Hippocampal formation (tissue), 2 donors: ENCODE measurements around the gene ANKRD34A.

Experiments
- DNase-seq, 2 donors: peaks; one replicate each; lab custom pipeline; 2025; lab: John Stamatoyannopoulos, UW

Gene ANKRD34A

DNA sequence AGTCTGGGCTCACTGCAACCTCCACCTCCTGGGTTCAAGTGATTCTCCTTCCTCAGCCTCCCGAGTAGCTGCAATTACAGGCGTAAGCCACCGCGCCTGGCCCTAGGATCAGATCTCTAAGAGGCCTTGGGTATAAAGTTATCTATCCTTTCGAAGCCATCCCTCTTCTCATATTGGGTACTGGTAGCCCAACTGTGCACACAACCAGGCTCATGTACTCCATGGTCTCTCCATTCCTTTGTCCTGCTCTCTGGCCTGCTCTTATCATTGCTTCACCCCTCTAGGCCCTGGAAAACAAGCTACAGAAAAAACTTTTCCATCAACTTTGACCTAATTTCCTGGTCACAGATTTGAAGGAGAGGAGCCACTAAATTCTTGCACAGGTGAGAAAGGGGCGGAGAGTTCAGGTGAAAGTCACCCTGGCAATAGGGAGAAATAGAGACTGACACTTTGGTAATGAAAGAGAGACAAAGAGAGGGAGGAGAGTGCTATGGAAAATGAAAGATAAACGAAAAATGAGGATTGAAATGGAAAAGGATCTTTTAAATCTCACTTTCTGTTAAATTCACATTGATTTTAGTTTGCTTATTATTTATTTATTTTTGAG lies 26.0 kb upstream of the ANKRD34A start:
- no peak for DNase-seq

DNA sequence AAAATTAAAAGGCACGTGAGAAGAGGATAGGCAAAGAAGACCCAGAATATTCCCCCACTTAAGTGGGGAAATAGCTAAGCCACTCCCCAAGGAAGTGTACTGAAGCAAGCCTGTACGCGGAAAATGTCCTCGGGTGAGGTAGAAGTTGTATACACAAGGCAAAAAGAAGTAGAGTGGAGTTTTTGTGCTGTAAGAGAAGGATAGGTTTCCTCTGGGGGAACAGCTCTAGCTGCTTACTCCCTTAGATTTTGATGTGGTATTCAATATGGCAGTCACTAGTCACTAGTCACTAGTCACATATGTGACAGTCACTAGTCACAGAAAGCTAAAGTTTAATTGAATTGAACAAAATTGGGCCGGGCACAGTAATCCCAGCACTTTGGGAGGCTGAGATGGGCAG lies 24.4 kb upstream of the ANKRD34A start:
- DNase-seq = no peak

DNA sequence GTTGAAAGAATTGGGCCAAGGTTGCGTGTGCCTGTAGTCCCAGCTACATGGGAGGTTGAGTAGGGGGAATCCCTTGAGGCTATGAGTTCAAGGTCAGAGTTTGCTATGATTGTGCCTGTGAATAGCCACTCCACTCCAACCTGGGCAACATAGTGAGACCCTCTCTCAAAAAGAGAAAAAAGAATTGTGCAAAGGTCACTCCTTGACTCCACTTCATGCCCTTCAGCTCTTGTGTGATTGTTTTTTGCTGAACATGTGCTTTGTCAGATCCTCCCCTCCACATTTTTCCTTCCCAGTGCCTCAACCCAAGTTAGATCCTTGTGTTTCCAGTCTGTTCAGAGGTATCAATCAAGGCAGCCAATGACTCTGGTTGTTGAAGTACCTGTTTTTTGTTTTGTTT lies 23.6 kb upstream of the ANKRD34A start:
- no peak for DNase-seq

DNA sequence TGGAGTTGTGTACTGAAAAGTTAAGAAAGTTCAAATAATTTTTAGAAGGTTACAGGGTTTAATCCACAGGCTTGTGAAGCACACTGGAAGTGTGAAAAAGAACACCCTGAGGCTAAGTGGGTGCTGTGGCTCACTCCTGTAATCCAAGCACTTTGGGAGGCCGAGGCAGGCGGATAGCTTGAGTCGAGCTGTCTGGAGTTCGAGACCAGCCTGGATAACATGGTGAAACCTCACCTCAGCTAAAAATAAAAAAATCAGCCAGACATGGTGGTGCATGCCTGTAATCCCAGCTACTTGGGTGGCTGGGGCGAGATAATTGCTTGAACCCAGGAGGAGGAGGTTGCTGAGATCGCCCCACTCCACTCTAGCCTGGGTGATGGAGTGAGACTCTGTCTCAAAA lies 22.2 kb upstream of the ANKRD34A start:
- DNase-seq = no peak

DNA sequence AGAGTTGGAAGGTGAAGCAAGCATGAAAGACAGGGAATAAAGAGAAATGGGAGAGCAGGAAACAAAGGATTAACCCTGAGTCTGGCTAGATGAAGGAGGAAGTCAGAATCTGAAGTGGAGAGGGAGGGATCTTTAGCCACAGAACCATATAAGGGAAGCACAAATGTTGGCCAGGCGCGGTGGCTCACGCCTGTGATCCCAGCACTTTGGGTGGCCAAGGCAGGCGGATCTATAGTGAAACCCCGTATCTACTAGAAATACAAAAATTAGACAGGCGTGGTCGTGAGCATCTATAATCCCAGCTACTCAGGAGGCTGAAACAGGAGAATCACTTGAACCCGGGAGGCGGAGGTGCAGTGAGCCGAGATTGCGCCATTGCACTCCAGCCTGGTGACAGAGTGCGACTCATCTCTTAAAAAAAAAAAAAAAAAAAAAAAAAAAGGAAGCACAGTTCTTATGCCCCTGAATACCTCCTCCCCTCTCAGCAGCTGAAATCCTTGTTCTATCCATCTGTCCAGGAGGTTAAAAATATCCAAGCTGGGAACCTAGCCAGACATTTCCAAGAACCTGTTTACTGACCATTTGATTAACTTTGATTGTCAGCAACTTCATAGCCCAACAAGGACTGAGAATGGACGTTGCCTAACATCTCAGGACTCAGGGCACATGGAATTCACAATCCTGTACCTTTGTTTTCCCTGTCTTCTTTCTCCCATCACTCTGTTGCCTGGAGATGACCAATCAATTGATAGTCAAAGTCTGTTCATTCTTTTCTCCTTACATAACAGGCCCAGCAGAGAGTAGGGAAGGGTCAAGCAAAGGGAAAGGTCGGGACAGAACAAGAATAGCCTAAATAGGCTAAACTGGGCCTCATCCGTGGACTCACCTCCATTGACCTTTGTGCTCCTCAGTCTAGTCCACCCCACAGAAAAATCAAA lies 21.4 kb upstream of the ANKRD34A start:
- DNase-seq = no peak

DNA sequence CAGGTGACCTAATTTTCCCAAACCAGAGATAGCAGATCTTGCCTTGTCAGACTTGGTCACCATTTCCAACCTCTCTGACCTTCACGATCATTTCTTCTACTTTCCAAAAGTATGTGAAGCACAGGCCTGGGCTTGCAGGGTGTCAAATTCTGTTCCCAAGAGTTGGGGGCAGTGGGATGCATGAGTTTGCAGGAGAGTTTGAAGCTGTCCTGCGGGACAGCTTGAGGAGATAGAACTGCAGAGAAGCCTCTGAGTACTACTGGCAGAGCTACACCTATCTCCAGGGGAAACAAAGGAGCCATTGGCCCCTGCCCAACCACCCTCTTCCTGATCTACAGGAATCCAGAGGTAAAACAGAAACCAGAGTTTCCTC lies 20.7 kb upstream of the ANKRD34A start:
- no peak for DNase-seq

DNA sequence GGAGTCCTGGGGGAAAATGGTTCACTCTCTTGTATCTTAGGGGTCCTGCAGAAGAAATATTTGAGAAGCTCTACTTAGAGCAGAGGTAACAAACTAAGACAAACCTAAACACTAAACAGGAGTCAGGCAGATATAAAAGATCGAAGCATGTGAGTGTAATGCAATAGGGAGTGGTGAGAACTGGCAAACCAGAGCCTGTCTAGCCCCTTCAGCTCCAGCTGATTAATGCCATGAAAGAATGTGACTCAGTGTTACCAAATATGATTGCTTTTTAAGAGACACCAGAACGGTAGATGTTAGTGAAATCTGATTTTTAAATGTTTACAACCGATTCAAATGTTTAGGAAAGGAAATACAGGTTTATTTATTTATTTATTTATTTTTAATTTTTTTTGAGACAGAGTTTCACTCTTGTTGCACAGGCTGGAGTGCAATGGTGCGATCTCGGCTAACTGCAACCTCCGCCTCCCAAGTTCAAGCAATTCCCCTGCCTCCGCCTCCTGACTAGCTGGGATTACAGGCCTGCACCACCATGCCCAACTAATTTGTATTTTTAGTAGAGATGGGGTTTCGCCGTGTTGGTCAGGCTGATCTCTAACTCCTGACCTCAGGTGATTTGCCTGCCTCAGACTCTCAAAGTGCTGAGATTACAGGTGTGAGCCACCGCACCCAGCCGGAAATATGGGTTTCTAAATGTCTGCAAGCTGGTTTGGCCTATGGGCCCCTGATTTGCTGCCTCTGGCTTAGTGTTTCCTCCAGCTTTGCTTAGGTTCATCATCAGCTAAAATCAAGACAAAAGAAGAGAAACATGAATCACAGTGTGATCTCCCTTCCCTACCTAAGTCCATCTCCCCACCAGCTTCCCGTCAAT lies 19.8 kb upstream of the ANKRD34A start:
- DNase-seq = no peak

DNA sequence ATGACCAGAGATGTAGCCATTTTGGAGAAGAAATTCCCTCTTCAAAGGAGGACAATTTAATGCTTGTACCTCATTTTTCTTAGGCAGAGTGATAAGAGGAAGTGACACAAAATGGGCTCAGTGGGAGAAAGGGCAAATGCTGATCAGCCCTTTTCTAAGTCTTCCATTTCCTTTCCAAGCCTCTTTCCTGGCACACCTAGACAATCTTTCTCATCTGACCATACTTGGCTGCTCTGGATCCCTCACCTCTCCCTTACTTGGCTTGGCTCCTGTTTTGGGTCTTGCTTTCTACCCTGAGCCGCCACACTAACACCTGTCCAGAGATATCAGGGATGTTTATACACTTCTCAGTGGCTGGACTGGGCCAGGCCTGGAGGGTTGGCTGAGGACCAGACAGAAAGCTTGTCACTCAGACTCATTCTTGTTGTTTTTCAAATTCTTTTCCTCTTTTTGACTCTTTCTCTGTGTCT lies 18.9 kb upstream of the ANKRD34A start:
- DNase-seq = no peak

DNA sequence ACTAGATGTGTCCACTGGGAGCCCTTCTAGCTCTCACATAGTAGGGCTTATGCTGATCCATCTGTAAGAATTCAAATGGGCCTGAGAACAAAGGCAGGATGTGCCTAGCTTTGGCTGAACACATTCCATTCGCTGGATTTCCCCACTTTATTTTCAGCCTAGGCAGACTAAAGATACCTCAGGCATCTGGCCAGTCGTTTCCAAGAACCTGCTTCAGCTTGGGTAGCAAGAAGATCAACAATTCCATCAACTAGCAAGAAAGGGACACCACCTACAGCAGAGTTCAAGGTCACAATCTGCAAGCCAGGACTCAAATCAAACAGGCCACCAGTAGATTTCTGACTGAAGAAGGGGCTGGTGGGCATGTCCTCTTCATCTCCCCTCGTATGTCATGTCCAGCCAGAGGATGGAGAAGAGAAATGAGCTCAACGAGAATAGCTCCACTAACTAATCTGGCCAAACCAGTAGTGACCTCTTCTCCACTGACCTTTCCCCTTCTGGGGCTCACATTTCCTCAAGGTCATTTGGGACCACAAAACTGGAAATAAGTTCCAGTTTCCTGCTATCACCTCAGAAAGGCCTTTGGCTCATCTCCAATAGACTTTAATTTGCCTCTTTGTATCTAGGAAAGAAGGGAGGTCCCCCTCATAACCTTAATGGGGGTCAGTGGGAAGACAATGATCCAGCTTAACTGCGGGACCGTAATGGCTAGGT lies 17.8 kb upstream of the ANKRD34A start:
- no peak for DNase-seq

DNA sequence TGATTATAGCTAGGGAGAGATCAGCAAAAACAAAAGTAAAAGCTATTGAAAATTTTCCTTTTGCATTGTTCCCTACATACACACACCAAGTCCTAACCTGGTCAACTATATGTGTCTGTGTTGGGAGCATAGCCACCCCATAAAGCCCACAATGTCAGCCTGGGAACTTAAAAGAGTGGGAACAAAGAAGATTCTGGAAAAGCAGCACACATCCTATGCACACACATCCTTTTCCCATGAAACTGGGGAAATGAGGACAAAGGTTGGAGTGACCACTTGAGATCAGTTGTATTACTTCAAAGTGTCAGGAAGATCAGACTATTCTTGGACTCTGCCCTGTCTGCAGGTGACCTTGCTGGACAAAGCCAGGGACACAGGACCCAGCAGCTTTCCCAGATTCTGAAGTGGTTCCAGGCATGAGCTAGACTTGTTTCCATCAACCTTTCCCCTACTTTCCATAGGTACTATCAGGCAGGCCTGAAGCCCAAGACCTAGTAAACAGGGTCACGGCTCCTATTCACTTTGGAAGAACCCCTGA lies 16.2 kb upstream of the ANKRD34A start:
- DNase-seq = no peak

DNA sequence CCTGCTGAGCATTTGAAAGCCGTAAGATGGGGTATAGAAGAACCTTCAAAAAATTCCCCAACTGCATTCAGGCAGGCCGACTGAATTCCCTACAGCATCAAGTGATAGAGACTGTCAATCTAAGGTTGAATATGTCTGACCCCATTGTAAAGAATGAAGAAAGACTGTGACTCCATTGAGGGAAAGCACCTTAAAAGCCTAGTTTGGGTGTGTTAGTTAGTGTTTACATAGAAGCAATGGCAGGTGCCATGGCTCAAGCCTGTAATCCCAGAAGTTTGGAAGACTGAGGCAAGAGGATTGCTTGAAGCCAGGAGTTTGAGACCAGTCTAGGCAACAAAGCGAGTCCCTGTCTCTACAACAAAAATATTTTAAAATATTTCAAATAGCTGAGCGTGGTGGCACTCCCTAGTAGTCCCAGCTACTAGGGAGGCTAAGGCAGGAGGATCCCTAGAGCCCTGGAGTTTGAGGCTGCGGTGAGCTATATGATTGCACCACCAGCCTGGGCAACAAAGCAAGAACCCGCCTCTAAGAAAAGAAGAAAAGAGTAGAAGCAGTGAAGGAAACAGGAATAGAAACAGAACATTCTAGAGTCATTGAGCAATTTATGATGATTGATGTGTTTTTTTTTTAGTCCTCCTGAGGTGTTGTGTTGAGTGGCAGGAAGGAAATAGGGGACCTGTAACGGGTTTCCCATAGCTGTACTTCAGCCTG lies 15.5 kb upstream of the ANKRD34A start:
- no peak for DNase-seq

DNA sequence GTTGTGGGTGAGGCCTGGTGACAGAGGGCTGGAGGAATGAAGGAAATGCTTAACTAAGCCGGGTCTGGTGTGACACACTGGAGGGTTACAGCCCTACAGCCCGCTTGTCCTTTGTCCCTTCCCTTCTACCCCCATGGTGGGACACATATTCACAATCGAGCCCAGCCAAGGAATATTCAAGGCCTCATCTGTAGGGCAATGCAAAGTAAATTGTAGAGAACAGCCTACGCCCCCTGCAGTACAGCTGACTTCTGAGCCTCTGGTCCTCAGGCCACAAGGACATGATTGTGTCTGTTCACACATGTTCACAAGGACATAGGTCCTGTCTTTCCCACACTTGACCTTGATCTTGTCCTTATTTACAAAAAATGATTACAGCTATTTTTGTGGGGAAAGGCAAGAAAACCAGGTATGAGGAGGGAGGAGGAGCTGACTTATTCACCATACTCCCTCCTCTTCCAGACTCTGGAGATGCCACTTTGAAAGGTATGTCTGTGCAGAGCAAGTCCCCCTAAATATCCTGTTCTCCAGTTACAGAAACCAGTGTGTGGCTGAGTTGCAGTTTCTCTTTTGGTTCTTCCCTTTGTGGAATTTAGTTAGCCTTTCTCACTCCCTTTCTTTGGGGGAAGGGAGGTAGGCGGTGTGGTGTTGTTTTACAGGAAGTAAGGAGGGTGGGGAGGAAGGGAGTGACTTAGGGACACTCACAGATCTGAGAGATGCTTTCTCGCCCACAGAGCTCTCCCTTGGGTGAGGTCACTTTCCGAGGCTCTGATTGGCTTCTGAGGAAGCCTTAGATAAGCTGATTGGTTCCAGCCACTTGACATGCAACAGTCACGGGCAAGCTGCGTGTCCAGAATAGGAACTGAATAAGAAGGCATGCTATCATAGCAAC lies 14.7 kb upstream of the ANKRD34A start:
- peak; percentile 87 to 94 for DNase-seq

DNA sequence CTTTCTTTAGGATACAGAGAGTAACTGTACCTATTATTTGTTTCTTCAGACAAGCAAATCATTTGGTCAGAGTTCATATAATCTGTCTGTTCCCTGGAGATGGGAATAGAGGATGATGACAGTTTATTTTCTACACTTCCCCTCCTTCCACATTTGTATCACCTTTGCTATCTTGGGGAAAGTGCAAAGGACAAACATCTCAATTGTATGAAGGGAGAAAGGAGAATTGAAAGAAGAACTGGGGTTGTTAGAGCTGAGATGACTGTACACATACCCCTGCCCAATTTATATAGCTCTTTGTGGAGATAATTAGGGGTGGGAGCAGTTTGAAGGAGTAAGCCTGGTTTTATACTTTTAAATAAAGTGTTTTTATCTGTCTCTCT lies 14.1 kb upstream of the ANKRD34A start:
- no peak for DNase-seq

DNA sequence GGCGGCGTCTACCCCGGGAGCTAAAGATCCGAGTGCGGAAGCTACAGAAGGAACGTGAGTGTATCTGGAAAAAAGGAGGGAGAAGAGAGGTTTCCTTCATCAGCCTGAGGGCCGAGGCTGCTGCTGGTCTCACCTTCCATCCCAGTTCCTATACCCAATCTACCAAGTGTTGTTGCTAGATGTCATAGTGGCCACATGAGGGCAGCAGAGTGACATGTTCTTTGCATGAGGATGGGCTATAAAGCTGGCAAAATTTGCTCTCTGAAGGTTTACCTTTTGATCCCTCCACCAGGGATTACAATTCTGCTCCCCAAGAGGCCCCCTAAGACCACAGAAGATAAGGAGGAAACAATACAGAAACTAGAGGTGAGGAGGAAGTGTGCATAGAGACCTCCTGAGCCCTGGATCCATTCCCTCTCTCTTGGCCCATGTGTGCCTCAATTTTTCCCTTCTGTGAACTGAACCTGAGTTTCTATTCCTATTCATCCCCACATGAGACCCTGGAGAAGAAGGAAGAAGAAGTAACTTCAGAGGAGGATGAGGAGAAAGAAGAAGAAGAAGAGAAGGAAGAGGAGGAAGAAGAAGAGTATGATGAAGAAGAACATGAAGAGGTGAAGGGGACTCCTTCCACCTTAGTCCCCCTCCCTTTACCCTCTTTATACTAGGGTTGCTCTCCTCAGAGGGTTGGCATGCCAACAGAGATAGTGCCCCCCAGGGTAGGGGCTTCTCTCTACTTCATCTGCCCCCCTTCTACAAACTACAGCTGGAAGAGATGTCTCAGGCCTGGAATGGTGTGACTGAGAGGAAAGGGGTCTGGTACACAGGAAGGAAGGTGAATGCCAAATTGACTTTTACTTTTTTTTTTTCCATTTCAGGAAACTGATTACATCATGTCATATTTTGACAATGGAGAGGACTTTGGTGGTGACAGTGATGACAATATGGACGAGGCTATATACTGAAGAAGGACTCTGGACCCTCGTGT lies 13.4 kb upstream of the ANKRD34A start:
- peak; percentile 63 to 86 for DNase-seq

DNA sequence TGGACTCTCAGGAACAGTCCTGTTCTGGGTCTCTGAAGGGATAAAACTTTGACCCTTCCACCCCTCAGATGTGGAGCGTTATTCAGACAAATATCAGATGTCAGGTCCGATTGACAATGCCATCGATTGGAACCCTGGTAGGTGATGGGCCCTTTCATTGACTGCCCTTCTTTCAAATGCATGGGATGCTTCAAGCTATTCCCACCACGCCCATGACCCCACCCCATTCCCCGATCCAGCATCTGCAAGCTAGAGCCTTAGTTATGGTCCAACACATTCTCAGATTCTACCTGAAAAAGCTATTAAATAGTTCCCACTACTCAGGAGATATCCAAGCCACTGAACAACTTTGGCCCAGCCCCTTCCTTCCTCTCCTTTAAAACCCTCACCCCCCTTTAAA lies 12.6 kb upstream of the ANKRD34A start:
- DNase-seq = no peak

DNA sequence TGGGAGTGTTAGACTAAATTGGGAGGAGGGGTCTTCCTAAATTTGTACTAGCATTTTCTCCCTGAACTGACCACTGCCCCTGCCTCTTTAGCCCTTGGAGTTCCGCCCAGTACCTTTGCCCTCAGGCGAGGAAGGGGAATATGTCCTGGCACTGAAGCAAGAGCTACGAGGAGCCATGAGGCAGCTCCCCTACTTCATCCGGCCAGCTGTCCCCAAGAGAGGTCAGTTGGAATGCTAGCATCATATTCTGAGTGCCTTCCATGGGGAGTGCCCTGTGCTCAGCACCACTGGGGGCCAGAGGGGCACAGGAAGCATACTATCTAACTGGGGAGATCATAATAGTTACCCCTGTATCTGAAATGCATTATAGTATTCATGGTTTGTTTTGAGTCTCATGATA lies 10.8 kb upstream of the ANKRD34A start:
- no peak for DNase-seq

DNA sequence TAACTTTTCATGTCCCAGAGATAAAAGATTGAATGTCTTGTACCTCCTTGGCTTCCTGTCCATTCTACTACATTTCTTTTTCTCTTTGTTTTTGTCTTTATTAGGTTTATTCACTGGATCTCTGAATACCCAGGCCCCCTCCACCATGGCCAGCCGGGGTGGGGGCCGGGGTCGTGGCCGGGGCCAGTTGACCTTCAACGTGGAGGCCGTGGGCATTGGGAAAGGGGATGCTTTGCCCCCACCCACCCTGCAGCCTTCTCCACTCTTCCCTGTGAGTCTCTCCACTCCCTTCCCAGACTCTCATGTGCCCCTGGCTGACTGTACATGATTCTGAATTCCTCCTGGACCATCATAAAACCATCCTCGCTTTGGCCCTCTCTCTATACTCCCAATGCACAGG lies 10.3 kb upstream of the ANKRD34A start:
- no peak for DNase-seq

DNA sequence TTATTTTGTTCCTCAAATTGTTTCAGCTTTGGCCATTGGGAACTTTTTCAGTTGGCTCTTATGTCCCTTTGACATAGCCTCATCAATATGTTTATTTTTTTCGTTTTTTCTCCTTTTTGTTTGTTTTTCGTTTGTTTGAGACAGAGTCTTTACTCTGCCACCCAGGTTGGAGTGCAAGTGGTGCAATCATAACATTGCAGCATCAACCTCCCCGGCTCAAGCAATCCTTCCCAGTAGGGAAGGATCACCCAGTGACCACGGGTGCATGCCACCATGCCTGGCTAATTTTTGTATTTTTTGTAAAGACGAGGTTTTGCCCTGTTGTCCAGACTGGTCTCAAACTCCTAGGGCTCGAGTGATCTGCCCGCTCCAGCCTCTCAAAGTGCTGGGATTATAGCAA lies 8.2 kb upstream of the ANKRD34A start:
- no peak for DNase-seq

DNA sequence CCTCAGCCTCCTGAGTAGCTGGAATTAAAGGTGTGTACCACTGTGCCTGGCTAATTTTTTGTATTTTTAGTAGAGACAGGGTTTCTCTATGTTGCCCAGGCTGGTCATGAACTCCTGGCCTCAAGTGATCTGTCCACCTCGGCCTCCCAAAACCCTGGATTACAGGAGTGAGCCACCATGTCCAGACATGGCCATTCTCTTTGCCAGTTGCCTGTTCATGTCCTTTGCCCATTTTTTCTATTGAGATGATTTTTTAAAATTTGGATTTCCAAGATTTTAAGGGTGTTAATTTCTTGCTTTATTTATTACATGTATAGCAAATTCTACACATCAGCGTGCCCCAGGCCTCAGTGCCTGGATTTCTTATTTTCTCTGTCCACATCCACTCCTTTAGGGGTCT lies 2.9 kb upstream of the ANKRD34A start:
- no peak for DNase-seq
